ENCODE data around the gene RNF157.

The RNF157 gene

GRCh38 chr17:76240461-76241203, at the start of gene RNF157:
Gene RNF157, minus strand, starts transcription at chr17:76240493. Its CDS starts 253 bp downstream, at chr17:76240240.
- no peak for DNase-seq (ENCODE audit: low read depth)

DNA sequence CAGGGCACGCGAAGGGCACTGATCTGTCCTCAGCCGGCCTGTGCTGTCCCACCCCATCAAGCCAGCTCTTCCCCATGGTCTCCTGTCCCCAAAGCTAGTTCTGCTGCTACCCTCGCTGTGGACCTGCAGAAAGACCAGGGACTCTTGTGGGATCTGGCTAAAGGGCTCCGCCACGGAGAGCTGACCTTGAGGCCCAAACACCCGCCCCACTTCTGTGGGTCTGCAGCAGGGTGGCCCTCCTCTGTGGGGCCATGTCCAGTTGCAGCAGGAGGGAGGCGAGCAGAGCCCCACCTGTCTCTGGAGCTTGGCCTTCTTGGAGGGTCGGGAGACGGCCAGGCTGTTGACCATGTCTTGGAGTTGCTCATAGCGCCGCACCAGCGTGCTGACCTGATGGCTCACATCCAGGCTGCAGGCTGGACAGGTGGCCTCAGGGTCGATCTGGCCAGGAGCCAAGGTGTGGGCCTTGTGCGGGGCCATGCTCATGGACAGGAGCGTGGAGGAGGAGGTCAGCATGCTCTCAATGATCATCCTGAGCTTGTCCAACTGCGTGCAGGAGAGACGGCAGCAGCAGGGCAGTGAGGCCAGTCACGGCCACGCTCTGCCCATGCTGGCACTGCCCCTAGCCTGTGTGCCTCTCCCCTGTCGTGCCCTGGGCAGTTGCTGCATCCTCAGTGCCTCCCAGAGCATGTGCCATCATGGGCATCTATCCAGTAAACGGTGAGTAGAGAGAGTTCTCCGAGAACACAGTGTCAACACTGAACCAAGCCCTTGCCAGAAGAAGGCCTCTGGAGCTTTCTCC, 41.5 kb upstream of the RNF157 start:
- DNase-seq (ENCODE audit: low read depth): no peak

DNA sequence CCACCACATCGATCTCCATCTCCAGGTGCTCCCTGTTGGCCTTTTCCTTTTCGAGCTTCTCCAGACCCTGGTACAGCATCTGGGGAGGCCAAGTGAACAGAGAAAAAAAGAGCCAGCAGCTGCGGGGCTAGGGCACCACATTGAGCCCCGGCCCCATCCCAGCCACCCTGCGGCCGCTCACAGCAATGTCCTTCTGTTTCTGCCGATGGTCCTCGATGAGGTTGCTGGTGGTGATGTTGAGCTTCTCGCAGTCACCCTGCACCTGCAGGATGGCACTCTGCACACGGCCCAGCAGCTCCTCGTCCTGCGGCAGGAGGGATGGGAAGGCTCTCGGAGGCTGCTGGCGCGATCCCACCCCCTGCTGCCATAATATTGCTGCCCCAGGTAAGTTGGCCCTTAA, 40.4 kb upstream of the RNF157 start:
- no peak for DNase-seq (ENCODE audit: low read depth)

DNA sequence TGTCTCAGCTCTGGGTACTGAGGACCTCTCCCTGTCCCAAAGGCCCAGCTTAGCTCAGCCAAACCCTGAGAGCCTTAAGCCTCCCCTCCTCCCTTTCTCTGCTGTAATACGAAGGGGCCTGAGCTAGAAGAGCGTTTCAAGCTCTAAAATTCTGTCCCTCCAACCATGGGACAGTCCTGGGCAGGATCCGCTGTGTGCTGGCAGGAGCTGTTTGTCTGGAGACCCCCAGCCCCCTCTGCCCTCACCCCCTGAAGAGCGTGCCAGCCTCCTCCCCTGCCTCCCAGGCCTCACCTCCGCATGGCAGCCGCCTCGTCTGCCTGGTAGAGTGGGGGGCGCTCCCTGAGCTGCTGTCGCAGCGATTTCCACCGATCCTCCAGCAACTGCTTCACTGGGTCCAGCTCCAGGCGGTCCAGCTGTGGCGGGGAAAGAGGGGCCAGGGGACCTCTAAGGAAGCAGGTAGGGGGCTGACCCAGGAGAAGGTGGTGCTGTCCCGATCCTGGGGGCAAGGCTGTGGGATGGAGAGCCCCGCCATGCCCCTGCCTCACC, 39.5 kb upstream of the RNF157 start:
- no peak for DNase-seq (ENCODE audit: low read depth)

GRCh38 chr17:76278952-76279741, 38.9 kb upstream of the RNF157 start:
- DNase-seq (ENCODE audit: low read depth): peak; percentile 83

GRCh38 chr17:76278268-76278908, 38.1 kb upstream of the RNF157 start:
- DNase-seq (ENCODE audit: low read depth): no peak

- no peak for DNase-seq (ENCODE audit: low read depth)
These were observed 37.3 kb upstream of the RNF157 start for GRCh38 chr17:76277300-76278267.

DNA sequence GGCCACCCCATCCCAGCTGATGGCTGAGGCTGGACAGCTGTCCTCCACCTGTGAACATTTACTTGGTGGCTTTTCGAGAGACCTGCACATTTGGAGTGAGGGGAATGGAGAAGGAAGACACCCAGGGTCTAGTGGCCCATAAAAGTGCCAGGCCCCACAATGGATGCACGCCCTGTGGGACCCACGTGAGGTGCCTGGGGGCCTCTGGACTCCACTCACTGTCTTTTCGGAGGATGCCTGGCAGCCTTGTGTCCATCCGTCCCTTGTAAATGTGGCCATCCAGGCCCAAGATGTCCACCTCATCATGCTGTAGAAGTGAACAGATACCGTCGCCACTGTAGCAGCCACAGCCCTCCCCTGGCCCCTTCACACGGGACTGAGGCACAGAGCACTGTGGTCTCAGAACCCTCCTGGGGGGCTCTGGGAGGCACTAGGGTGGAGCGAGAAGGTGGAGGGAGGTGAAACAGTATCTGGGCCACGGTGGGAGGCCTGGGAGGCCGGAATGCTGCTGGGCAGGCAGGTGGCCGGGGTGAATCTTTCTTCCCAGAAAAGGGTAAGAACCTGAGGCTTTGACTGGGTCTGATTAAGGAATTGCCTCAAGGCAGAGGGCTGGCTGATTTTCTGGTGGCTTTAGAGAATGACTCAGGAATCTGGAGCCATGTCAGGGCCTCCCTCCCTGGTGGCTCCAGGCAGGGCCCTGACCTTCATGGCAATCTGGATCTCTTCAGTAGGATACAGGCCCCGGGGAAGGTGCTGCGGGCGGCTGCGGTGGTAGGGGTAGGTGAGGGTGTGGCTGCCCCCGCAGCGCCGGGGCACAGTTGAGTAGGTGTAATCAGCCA, 36.4 kb upstream of the RNF157 start:
- no peak for DNase-seq (ENCODE audit: low read depth)

DNA sequence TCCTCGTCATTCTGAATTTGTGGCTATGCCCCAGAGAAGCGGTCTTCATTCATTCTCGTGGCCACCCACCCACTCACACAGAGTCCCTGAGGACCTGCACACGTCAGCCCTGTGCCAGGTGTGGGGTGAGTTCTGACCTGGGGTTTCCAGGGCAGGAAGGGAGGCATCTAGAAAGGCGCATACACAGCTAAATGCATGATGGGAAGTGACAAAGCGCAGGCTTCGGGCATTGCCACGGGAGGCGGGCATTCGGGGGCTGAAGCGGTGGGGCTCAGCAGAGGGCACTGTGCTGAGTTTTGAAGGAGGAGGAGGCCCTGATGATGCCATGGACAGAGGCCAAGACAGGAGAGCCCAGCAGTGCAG, 35.8 kb upstream of the RNF157 start:
- no peak for DNase-seq (ENCODE audit: low read depth)

DNA sequence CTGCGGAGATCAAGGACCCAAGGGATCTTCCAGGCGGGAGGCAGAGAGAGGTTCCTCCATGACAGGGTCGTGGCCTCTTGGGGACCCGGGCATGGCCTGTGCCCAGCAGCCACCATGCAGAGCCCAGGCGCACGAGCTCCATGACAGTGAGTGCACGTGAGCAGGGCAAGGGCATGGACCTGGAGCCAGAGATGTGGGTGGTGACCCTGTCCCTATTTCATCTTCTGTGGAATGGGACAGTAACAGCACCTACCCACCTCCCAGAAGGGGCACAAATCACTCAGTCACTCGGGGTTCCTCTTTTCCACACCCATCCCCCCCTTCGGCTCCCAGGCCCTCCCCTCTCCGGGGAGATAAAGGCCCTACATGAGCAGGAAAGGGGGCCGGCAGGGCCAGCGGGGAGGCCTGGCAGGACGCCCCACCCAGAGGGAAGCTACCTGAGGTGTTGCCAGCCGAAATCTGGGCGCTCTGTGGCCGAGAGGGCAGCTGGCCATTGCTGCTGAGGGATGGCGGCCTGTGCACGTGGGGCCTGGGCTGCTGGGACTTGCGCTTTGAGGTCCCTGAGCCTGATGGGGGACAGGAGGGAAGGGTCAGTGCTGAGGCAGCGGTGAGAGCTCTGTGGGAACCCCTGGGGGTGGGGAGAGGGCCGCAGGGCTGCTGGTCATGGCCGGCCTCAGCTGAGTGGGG, 35.2 kb upstream of the RNF157 start:
- DNase-seq (ENCODE audit: low read depth): no peak

DNA sequence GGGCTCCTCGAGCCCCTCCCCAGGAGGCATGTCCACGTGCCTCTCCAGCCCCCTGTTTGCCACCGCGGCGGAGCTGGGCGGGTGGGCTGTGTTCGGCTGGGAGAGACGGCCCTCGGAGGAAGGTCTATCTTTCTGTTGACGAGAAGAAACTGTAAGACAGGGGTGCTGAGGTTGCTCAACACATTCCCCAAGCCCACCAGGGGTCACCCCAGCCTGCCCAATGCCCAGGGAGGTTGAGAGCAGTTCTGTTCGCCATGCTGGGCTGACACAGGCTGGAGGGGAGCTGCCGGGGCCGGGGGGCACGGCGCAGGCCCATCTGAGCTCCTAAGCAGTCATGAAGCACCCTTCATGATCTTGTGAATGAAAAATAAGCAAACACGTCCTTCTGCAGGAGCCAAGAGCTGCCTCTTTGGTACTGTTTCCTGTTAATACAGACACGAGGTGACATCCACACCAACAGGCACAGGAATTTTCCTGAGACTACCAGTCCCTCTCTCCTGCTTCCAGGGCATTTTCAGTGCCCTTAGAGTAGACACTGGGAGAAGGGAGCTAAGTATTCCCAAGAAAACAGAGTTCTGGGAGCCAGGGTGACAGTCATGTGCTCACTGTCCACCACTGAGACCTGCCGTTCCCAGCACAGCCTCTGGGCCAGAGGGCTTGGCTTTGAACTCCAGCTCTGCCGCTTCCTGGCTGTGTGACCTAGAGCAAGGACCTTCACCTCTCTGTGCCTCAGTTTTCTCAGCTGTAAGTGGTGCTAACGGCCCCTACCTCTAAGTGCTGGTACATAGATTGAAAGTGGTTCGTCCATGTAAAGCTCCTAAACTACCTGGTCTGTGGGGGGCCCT, 34.0 kb upstream of the RNF157 start:
- no peak for DNase-seq (ENCODE audit: low read depth)

GRCh38 chr17:76273445-76274111, 33.3 kb upstream of the RNF157 start:
- DNase-seq (ENCODE audit: low read depth): no peak

- no peak for DNase-seq (ENCODE audit: low read depth)
These were observed 32.5 kb upstream of the RNF157 start for GRCh38 chr17:76272541-76273444.

GRCh38 chr17:76271669-76272540, 31.6 kb upstream of the RNF157 start:
- DNase-seq (ENCODE audit: low read depth): peak; percentile 70

Measured in activated gamma-delta T cell treated with anti-CD3 and anti-CD28 coated beads, Interleukin-2, amount 50 U/mL, for 16 hours (primary cell).